HEK293T (cell line): ENCODE measurements around the gene OR51B4.

Source experiments
- ARNT ChIP-seq: fragments of 450-650 bp; IDR thresholded peaks from 2 replicates; pipeline ENCODE4 v1.6.1; 2017; ENCODE audit warnings: mild to moderate bottlenecking
- BHLHE40 ChIP-seq: fragments of 450-650 bp; IDR thresholded peaks from 2 replicates; pipeline ENCODE4 v1.6.1; 2016; ENCODE audit warnings: mild to moderate bottlenecking, moderate library complexity, borderline replicate concordance
- CTBP1 ChIP-seq: fragments of 450-650 bp; IDR thresholded peaks from 2 replicates; pipeline ENCODE4 v1.6.1; 2016; ENCODE audit warnings: borderline replicate concordance
- FOXK2 ChIP-seq: fragments of 450-650 bp; IDR thresholded peaks from 2 replicates; pipeline ENCODE4 v1.6.1; 2016; ENCODE audit warnings: mild to moderate bottlenecking
- FOXM1 ChIP-seq: fragments of 450-650 bp; IDR thresholded peaks from 2 replicates; pipeline ENCODE4 v1.6.1; 2017; ENCODE audit warnings: mild to moderate bottlenecking, borderline replicate concordance
- HDGF ChIP-seq: fragments of 450-650 bp; IDR thresholded peaks from 2 replicates; pipeline ENCODE4 v1.6.1; 2017; ENCODE audit warnings: antibody characterized with exemption, borderline replicate concordance
- LEF1 ChIP-seq: fragments of 450-650 bp; IDR thresholded peaks from 2 replicates; pipeline ENCODE4 v1.6.1; 2017; ENCODE audit warnings: mild to moderate bottlenecking, borderline replicate concordance
- NFRKB ChIP-seq: fragments of 450-650 bp; IDR thresholded peaks from 2 replicates; pipeline ENCODE4 v1.6.1; 2016; ENCODE audit warnings: mild to moderate bottlenecking, moderate library complexity
- PKNOX1 ChIP-seq: fragments of 450-650 bp; IDR thresholded peaks from 2 replicates; pipeline ENCODE4 v1.6.1; 2016
- SP1 ChIP-seq: fragments of 450-650 bp; IDR thresholded peaks from 2 replicates; pipeline ENCODE4 v1.6.1; 2017

GRCh38 chr11:5251746-5252145 lies 50.0 kb downstream of the OR51B4 start:
- no peak for TF ChIP-seq FOXK2
- no peak for TF ChIP-seq ARNT
- TF ChIP-seq NFRKB = no peak
- TF ChIP-seq CTBP1 = no peak
- no peak for TF ChIP-seq SP1
- no peak for TF ChIP-seq FOXM1
- TF ChIP-seq BHLHE40 = no peak
- no peak for TF ChIP-seq HDGF
- TF ChIP-seq PKNOX1 = no peak
- no peak for TF ChIP-seq LEF1
